Measurements from ENCODE around the gene SLC25A22. TPM values are rescaled to one million over a fixed set of nuclear protein-coding genes. Genes with fewer than 3 reads are reported as not detected.

The SLC25A22 gene
- total RNA-seq, 6 experiments from 2014 or later, result 39.7 to 47.3 (median 42.9) TPM

Other genes with a start within 250 kb of the SLC25A22 start
- 1 to 10 TPM in 3 of 6 experiments, under 1 TPM in 3; 0.37 to 2.3 (median 0.97) TPM for gene LMNTD2, start 237.5 kb downstream of the SLC25A22 start, total RNA-seq (2021; fragmentation: NEBNext Ultra II Directional; extraction: Animal tissue kit (Norgen Biotek cat#: 25700))
- 10 to 100 TPM; 10.1 to 18.8 (median 12.7) TPM for gene RASSF7, start 237.3 kb downstream of the SLC25A22 start, total RNA-seq (2021; fragmentation: NEBNext Ultra II Directional; extraction: Animal tissue kit (Norgen Biotek cat#: 25700))
- gene PHRF1, start 221.8 kb downstream of the SLC25A22 start, total RNA-seq (2021; fragmentation: NEBNext Ultra II Directional; extraction: Animal tissue kit (Norgen Biotek cat#: 25700)), result 10 to 100 TPM; 23.8 to 27.5 (median 24.8) TPM
- gene IRF7, start 182.3 kb downstream of the SLC25A22 start, total RNA-seq (2021; fragmentation: NEBNext Ultra II Directional; extraction: Animal tissue kit (Norgen Biotek cat#: 25700)), result 1 to 10 TPM; 3.0 to 5.2 (median 4.2) TPM
- not detected for gene CDHR5, start 173.3 kb downstream of the SLC25A22 start, total RNA-seq (2021; fragmentation: NEBNext Ultra II Directional; extraction: Animal tissue kit (Norgen Biotek cat#: 25700))
- not detected for gene SCT, start 171.1 kb downstream of the SLC25A22 start, total RNA-seq (2021; fragmentation: NEBNext Ultra II Directional; extraction: Animal tissue kit (Norgen Biotek cat#: 25700))
- under 1 TPM; 0.14 to 0.61 (median 0.38) TPM for gene DRD4, start 161.0 kb downstream of the SLC25A22 start, total RNA-seq (2021; fragmentation: NEBNext Ultra II Directional; extraction: Animal tissue kit (Norgen Biotek cat#: 25700))
- 10 to 100 TPM; 32.2 to 48.1 (median 34.6) TPM for gene DEAF1, start 103.1 kb downstream of the SLC25A22 start, total RNA-seq (2021; fragmentation: NEBNext Ultra II Directional; extraction: Animal tissue kit (Norgen Biotek cat#: 25700))
- 10 to 100 TPM; 16.9 to 24.5 (median 19.3) TPM for gene TMEM80, start 102.5 kb downstream of the SLC25A22 start, total RNA-seq (2021; fragmentation: NEBNext Ultra II Directional; extraction: Animal tissue kit (Norgen Biotek cat#: 25700))
- 10 to 100 TPM; 55.5 to 70.1 (median 65.1) TPM for gene EPS8L2, start 92.0 kb downstream of the SLC25A22 start, total RNA-seq (2021; fragmentation: NEBNext Ultra II Directional; extraction: Animal tissue kit (Norgen Biotek cat#: 25700))
- 100 to 1,000 TPM; 230 to 351 (median 300) TPM for gene TALDO1, start 50.8 kb downstream of the SLC25A22 start, total RNA-seq (2021; fragmentation: NEBNext Ultra II Directional; extraction: Animal tissue kit (Norgen Biotek cat#: 25700))
- gene GATD1, start 20.8 kb downstream of the SLC25A22 start, total RNA-seq (2021; fragmentation: NEBNext Ultra II Directional; extraction: Animal tissue kit (Norgen Biotek cat#: 25700)), result 10 to 100 TPM; 61.0 to 72.7 (median 68.1) TPM
- 10 to 100 TPM in 5 of 6 experiments, 1 to 10 TPM in 1; 8.2 to 12.2 (median 11.0) TPM for gene CEND1, start 8.2 kb downstream of the SLC25A22 start, total RNA-seq (2021; fragmentation: NEBNext Ultra II Directional; extraction: Animal tissue kit (Norgen Biotek cat#: 25700))
- gene PIDD1, start 7.0 kb upstream of the SLC25A22 start, total RNA-seq (2021; fragmentation: NEBNext Ultra II Directional; extraction: Animal tissue kit (Norgen Biotek cat#: 25700)), result 10 to 100 TPM; 11.0 to 15.9 (median 13.7) TPM
- gene RPLP2, start 11.7 kb upstream of the SLC25A22 start, total RNA-seq (2021; fragmentation: NEBNext Ultra II Directional; extraction: Animal tissue kit (Norgen Biotek cat#: 25700)), result 1,000 to 10,000 TPM; 1,532 to 1,781 (median 1,709) TPM
- 100 to 1,000 TPM; 103 to 148 (median 130) TPM for gene PNPLA2, start 20.6 kb upstream of the SLC25A22 start, total RNA-seq (2021; fragmentation: NEBNext Ultra II Directional; extraction: Animal tissue kit (Norgen Biotek cat#: 25700))
- 1 to 10 TPM in 4 of 6 experiments, under 1 TPM in 2; 0.63 to 2.2 (median 1.2) TPM for gene CRACR2B, start 29.6 kb upstream of the SLC25A22 start, total RNA-seq (2021; fragmentation: NEBNext Ultra II Directional; extraction: Animal tissue kit (Norgen Biotek cat#: 25700))
- 1,000 to 10,000 TPM in 1 of 6 experiments, 100 to 1,000 TPM in 5; 719 to 1,001 (median 755) TPM for gene CD151, start 34.7 kb upstream of the SLC25A22 start, total RNA-seq (2021; fragmentation: NEBNext Ultra II Directional; extraction: Animal tissue kit (Norgen Biotek cat#: 25700))
- gene POLR2L, start 44.2 kb upstream of the SLC25A22 start, total RNA-seq (2021; fragmentation: NEBNext Ultra II Directional; extraction: Animal tissue kit (Norgen Biotek cat#: 25700)), result 100 to 1,000 TPM; 439 to 504 (median 478) TPM
- 100 to 1,000 TPM; 193 to 267 (median 212) TPM for gene TSPAN4, start 44.6 kb upstream of the SLC25A22 start, total RNA-seq (2021; fragmentation: NEBNext Ultra II Directional; extraction: Animal tissue kit (Norgen Biotek cat#: 25700))
- gene CHID1, start 112.5 kb upstream of the SLC25A22 start, total RNA-seq (2021; fragmentation: NEBNext Ultra II Directional; extraction: Animal tissue kit (Norgen Biotek cat#: 25700)), result 100 to 1,000 TPM; 116 to 145 (median 133) TPM
- gene AP2A2, start 127.6 kb upstream of the SLC25A22 start, total RNA-seq (2021; fragmentation: NEBNext Ultra II Directional; extraction: Animal tissue kit (Norgen Biotek cat#: 25700)), result 10 to 100 TPM; 65.4 to 73.4 (median 70.9) TPM
- gene MUC6, start 238.4 kb upstream of the SLC25A22 start, total RNA-seq (2021; fragmentation: NEBNext Ultra II Directional; extraction: Animal tissue kit (Norgen Biotek cat#: 25700)), result not detected